Suprapubic skin (tissue), 4 donors: Measurements from ENCODE around the gene SRPRB.

Experiments
- EP300 ChIP-seq: sonication (generic); formaldehyde crosslinking; IDR thresholded peaks from one replicate; pipeline ENCODE4 v1.6.1; 2017; ENCODE audit warnings: antibody characterized with exemption
- POLR2A ChIP-seq, 2 donors: fragments of 450-650 bp; IDR thresholded peaks; one replicate each; pipeline ENCODE4 v1.6.1; 2017; ENCODE audit warnings: antibody characterized with exemption in 2 of 2, mild to moderate bottlenecking in 2 of 2, moderate library complexity in 2 of 2
- POLR2AphosphoS5 ChIP-seq, 3 donors: sonication (generic); formaldehyde crosslinking; IDR thresholded peaks; one replicate each; pipeline ENCODE4 v1.6.1; 2017; ENCODE audit warnings: antibody characterized with exemption in 3 of 3
- TF ChIP-seq, protein P1 (sequence below), 2 donors: fragments of 200-600 bp in 1 of 2; fragments of 450-650 bp in 1 of 2; sonication (generic) in 1 of 2; IDR thresholded peaks; one replicate each; pipeline ENCODE4 v1.5.1; 2016 to 2019; ENCODE audit warnings: antibody characterized with exemption in 2 of 2, mild to moderate bottlenecking in 1 of 2, moderate library complexity in 1 of 2

DNA sequence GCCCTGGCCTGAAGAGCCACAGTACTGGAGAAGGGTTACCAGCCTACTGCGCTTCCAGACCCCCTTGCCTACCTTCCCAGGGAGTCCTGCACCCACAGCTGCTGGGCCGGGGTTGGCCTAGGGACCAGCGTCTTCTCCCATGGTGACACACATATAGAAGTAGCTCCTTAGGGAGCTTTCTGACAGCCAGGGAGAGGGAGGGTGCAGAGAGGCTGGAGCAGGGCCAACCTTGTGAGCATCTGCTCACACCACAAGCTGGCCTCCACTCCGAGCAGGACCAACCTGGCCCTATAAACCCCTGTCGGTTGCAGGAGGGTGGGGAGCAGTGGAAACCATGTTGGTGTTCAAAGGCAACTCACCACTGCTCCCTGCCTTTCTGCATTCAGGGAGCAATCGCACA is 35.2 kb downstream of the SRPRB start:
- TF ChIP-seq, protein P1, sequence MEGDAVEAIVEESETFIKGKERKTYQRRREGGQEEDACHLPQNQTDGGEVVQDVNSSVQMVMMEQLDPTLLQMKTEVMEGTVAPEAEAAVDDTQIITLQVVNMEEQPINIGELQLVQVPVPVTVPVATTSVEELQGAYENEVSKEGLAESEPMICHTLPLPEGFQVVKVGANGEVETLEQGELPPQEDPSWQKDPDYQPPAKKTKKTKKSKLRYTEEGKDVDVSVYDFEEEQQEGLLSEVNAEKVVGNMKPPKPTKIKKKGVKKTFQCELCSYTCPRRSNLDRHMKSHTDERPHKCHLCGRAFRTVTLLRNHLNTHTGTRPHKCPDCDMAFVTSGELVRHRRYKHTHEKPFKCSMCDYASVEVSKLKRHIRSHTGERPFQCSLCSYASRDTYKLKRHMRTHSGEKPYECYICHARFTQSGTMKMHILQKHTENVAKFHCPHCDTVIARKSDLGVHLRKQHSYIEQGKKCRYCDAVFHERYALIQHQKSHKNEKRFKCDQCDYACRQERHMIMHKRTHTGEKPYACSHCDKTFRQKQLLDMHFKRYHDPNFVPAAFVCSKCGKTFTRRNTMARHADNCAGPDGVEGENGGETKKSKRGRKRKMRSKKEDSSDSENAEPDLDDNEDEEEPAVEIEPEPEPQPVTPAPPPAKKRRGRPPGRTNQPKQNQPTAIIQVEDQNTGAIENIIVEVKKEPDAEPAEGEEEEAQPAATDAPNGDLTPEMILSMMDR (IDR thresholded peaks at IDR 0.05): no peak
- TF ChIP-seq POLR2A (IDR thresholded peaks at IDR 0.05): no peak
- no peak for TF ChIP-seq EP300
- TF ChIP-seq POLR2AphosphoS5 (IDR thresholded peaks at IDR 0.05): no peak
